ENCODE measurements around the gene SLC1A3.
A peak's percentile ranks its signal among the peaks of the same experiment; 100 is the strongest.

The SLC1A3 gene

DNA sequence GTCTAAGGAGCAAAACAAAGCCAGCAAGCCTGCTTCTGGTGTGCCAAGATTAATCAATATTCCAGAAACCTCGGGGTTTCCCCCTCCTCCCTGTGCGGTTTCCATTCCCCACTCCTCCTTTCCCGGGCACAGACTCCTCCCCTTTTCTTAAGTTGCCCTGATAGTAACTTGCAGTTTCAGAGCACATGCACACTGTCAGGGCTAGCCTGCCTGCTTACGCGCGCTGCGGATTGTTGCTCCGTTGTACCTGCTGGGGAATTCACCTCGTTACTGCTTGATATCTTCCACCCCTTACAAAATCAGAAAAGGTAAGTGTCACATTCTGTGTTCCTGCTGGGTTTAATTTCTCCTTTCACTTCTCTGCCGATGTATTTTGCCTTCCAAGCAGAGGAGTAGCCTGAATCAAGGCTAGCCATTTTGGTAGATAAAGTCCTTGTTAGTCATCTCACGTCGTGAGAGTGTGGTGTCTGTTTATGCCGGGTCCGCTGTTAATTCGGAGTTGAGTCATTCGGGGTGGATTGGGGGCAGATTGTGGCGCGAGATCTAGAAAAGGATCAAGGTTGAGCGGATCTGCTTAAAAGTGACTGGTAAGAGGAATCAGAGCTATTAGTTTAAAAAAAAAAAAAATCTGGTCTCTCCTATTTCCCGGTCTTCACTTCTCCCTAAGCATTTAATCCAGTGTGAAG, at the start of gene SLC1A3:
Gene SLC1A3, plus strand, starts transcription at position 179 of the 686 bp plus-strand sequence. CDS start 1,818 bp downstream, outside the sequence.
- peak within 1 kb of the TSS; percentile 88 for H3K4me3 ChIP-seq (ENCODE audit: low read depth, low read length)
- DNase-seq (ENCODE audit: low read depth): peak; percentile 74
- no peak for TF ChIP-seq CTCF (IDR thresholded peaks at IDR 0.05; ENCODE audit: insufficient read depth, low read depth, low read length, missing control alignments)

- no peak for TF ChIP-seq CTCF (IDR thresholded peaks at IDR 0.05; ENCODE audit: insufficient read depth, low read depth, low read length, missing control alignments)
- no peak for DNase-seq (ENCODE audit: low read depth)
- no peak overlapping the region for H3K4me3 ChIP-seq (ENCODE audit: low read depth, low read length)
These were observed 47.8 kb upstream of the SLC1A3 start for GRCh38 chr5:36558641-36559040.

DNA sequence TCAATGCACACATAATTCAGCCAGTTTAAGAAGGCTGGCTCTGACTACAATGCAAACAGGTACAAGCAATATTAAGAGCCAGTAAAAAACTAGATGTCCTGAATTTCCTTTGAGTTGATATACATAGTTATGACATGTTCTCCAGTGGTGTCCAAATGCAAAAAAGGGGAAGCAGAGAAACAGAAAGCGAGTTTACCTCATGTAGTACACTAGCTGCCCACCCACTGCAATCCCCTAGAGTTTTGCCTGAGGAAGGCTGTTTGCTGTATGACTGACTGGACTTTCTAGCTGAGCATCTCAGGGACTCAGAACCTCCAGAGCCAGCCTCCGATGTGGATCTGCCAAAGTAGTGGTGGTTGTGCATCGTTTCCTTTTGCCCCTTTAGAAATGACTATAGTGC, 44.8 kb upstream of the SLC1A3 start:
- no peak for DNase-seq (ENCODE audit: low read depth)
- H3K4me3 ChIP-seq (ENCODE audit: low read depth, low read length): no peak overlapping the region
- TF ChIP-seq CTCF (IDR thresholded peaks at IDR 0.05; ENCODE audit: insufficient read depth, low read depth, low read length, missing control alignments): no peak

DNA sequence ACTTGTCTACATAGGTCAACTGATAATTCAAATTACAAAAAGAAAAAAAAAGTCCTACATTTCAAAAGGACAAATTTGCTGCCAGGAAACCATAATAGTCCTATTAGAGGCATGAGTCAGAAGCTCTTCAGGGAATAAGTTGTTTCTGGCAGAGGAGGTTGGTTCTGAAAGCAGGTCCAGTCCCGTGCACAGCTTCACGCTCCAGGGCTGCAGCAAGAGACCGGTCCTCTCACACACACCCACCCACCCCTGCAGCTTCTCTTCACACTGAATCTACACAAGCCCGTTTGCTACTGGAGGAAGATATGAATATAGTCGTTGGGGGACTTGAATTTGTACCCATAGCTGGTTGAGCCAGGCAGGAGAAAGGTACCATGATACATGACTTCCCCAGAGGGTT, 36.9 kb upstream of the SLC1A3 start:
- DNase-seq (ENCODE audit: low read depth): no peak
- TF ChIP-seq CTCF (IDR thresholded peaks at IDR 0.05; ENCODE audit: insufficient read depth, low read depth, low read length, missing control alignments): no peak
- H3K4me3 ChIP-seq (ENCODE audit: low read depth, low read length): no peak overlapping the region

GRCh38 chr5:36570301-36571095, 35.9 kb upstream of the SLC1A3 start:
- H3K4me3 ChIP-seq (ENCODE audit: low read depth, low read length): no peak overlapping the region
- no peak for TF ChIP-seq CTCF (IDR thresholded peaks at IDR 0.05; ENCODE audit: insufficient read depth, low read depth, low read length, missing control alignments)
- no peak for DNase-seq (ENCODE audit: low read depth)

DNA sequence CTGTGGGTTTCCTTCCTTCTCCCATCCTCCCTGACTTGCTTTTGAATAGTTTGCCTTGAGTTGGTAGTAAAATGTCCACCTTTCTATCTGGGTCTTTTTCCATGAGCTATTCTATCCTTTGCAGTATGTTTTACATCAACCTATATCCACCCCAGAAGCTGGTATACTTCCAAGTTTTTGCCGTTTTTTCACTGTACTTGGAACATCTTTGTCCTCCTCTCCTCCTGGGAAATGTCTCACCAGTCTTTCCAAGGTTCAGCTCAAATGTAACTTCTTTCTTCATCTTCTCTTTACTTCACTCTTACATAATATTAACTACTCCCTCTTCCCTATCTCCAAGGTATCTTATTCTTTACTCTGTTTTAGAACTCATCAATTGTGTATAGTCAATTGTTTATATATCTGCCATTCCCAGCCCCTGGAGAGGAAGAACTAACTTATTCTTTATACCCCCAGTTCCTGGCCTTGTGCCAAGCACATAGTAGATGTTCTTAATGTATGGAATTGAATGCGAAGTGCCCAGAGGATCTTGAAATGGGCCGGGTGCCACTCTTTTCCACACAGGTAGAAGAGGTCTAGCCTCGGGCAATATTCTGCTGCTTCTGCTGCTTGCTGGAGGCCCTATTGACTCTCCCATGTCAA, 34.9 kb upstream of the SLC1A3 start:
- no peak for DNase-seq (ENCODE audit: low read depth)
- no peak for TF ChIP-seq CTCF (IDR thresholded peaks at IDR 0.05; ENCODE audit: insufficient read depth, low read depth, low read length, missing control alignments)
- H3K4me3 ChIP-seq (ENCODE audit: low read depth, low read length): no peak overlapping the region
